WTC11 (cell line): Measurements from ENCODE around the gene PTPRK.

Experiments used
- FOXJ3 ChIP-seq: sonication (generic); formaldehyde crosslinking; IDR thresholded peaks from 2 replicates; pipeline ENCODE4 v1.9.0; 2021; ENCODE audit warnings: missing genetic modification reagents, mild to moderate bottlenecking, borderline replicate concordance
- TF ChIP-seq, protein P1 (sequence below): sonication (generic); formaldehyde crosslinking; IDR thresholded peaks from 2 replicates; pipeline ENCODE4 v1.8.1; 2023; ENCODE audit warnings: mild to moderate bottlenecking, missing genetic modification reagents, moderate library complexity
- TF ChIP-seq, protein P2 (sequence below): fragments of 200-600 bp; IDR thresholded peaks from 2 replicates; pipeline ENCODE4 v1.8.0; 2022; ENCODE audit warnings: antibody characterized with exemption

DNA sequence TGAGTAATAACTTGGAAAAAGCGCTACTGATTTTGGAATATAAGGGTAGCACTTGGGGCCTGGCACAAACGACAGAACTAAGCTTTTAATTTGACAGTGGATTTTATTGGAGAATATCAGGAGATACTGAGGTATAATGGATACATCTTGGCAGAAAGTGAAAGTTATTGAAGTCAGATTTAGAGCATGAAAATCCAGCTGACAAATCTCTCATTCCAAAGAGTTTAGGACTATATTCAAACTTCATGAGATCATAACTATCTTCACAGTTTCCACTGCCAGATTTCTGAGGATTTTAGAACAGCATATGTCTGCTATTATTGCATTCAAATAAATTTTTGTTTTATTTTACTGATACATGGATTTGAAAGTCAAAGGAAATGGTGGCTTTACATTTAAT is 487.2 kb downstream of the PTPRK start:
- TF ChIP-seq FOXJ3 = no peak
- TF ChIP-seq, protein P1, sequence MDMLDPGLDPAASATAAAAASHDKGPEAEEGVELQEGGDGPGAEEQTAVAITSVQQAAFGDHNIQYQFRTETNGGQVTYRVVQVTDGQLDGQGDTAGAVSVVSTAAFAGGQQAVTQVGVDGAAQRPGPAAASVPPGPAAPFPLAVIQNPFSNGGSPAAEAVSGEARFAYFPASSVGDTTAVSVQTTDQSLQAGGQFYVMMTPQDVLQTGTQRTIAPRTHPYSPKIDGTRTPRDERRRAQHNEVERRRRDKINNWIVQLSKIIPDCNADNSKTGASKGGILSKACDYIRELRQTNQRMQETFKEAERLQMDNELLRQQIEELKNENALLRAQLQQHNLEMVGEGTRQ (CRISPR knock-in tag) = no peak
- TF ChIP-seq, protein P2, sequence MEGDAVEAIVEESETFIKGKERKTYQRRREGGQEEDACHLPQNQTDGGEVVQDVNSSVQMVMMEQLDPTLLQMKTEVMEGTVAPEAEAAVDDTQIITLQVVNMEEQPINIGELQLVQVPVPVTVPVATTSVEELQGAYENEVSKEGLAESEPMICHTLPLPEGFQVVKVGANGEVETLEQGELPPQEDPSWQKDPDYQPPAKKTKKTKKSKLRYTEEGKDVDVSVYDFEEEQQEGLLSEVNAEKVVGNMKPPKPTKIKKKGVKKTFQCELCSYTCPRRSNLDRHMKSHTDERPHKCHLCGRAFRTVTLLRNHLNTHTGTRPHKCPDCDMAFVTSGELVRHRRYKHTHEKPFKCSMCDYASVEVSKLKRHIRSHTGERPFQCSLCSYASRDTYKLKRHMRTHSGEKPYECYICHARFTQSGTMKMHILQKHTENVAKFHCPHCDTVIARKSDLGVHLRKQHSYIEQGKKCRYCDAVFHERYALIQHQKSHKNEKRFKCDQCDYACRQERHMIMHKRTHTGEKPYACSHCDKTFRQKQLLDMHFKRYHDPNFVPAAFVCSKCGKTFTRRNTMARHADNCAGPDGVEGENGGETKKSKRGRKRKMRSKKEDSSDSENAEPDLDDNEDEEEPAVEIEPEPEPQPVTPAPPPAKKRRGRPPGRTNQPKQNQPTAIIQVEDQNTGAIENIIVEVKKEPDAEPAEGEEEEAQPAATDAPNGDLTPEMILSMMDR = no peak
